22Rv1 (cell line): ENCODE results near the gene IGSF1.

Experiments
- ZFX ChIP-seq: fragments of 450-650 bp; IDR thresholded peaks from 2 replicates; pipeline ENCODE4 v1.6.1; 2017; ENCODE audit warnings: antibody characterized with exemption, borderline replicate concordance
- TF ChIP-seq, protein P1 (sequence below): fragments of 450-650 bp; IDR thresholded peaks from 2 replicates; pipeline ENCODE4 v1.5.1; 2017; ENCODE audit warnings: mild to moderate bottlenecking

DNA sequence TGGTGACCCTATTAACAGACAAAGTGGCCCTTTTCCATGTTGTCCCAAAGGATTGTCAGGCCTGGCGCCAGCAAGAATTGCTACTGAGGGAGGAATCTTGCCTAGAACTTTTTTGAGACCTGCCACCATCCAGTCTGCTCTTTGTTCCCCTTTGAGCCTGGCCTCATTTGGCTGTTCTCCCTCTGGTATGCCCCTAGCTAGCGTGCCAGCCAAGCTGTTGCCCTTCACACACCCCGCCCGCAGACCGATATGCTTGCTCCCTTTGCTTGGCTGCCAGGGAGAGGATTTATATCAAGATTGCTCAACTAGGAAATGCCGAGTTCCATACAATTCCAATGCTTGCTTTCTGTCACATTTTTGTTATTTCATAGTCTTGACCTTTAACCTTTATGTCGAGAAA is 24.4 kb downstream of the IGSF1 start:
- TF ChIP-seq, protein P1, sequence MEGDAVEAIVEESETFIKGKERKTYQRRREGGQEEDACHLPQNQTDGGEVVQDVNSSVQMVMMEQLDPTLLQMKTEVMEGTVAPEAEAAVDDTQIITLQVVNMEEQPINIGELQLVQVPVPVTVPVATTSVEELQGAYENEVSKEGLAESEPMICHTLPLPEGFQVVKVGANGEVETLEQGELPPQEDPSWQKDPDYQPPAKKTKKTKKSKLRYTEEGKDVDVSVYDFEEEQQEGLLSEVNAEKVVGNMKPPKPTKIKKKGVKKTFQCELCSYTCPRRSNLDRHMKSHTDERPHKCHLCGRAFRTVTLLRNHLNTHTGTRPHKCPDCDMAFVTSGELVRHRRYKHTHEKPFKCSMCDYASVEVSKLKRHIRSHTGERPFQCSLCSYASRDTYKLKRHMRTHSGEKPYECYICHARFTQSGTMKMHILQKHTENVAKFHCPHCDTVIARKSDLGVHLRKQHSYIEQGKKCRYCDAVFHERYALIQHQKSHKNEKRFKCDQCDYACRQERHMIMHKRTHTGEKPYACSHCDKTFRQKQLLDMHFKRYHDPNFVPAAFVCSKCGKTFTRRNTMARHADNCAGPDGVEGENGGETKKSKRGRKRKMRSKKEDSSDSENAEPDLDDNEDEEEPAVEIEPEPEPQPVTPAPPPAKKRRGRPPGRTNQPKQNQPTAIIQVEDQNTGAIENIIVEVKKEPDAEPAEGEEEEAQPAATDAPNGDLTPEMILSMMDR: no peak
- no peak for TF ChIP-seq ZFX
